H9 (cell line): Measurements from ENCODE around the gene RIPOR1. TPM values are rescaled to one million over a fixed set of nuclear protein-coding genes. Genes with fewer than 3 reads are reported as not detected.

Source experiments
- DNase-seq: peaks from one replicate; pipeline ENCODE4 v3.0.0-alpha.2; 2017
- H2AFZ ChIP-seq: one replicate; pipeline ENCODE4 v1.6.1; 2013; ENCODE audit warnings: mild to moderate bottlenecking, low read length, control low read depth, moderate library complexity
- H2AK5ac ChIP-seq: 2 replicates; pipeline ENCODE4 v1.6.1; 2013; ENCODE audit warnings: low read length, control low read depth, mixed read lengths; ENCODE audit not compliant: insufficient read length
- H2BK120ac ChIP-seq: one replicate; pipeline ENCODE4 v1.6.1; 2013; ENCODE audit warnings: low read depth, mild to moderate bottlenecking, low read length, control low read depth, inconsistent platforms; ENCODE audit not compliant: poor library complexity, severe bottlenecking
- H2BK12ac ChIP-seq: 2 replicates; pipeline ENCODE4 v1.6.1; 2013; ENCODE audit warnings: low read length, control low read depth, mixed read lengths, low read depth; ENCODE audit not compliant: insufficient read length
- H2BK15ac ChIP-seq: 2 replicates; pipeline ENCODE4 v1.6.1; 2013; ENCODE audit warnings: low read depth, low read length, control low read depth
- H2BK20ac ChIP-seq: one replicate; pipeline ENCODE4 v1.6.1; 2013; ENCODE audit warnings: low read depth, mild to moderate bottlenecking, low read length, control low read depth, inconsistent platforms; ENCODE audit not compliant: poor library complexity, severe bottlenecking
- H2BK5ac ChIP-seq: 2 replicates; pipeline ENCODE4 v1.6.1; 2013; ENCODE audit warnings: low read length, control low read depth, mixed read lengths; ENCODE audit not compliant: insufficient read length
- H3K14ac ChIP-seq: 2 replicates; pipeline ENCODE4 v1.6.1; 2013; ENCODE audit warnings: low read length, control low read depth; ENCODE audit not compliant: insufficient read depth
- H3K18ac ChIP-seq: 2 replicates; pipeline ENCODE4 v1.6.1; 2013; ENCODE audit warnings: low read depth, mild to moderate bottlenecking, mixed read lengths, low read length, control low read depth; ENCODE audit not compliant: insufficient read length
- H3K23ac ChIP-seq: 2 replicates; pipeline ENCODE4 v1.6.1; 2013; ENCODE audit warnings: low read length, control low read depth, mixed read lengths, low read depth; ENCODE audit not compliant: insufficient read length
- H3K23me2 ChIP-seq: 2 replicates; pipeline ENCODE4 v1.6.1; 2013; ENCODE audit warnings: low read depth, mild to moderate bottlenecking, mixed read lengths, low read length, control low read depth; ENCODE audit not compliant: insufficient read length, poor library complexity, severe bottlenecking
- H3K27ac ChIP-seq: 2 replicates; pipeline ENCODE4 v1.5.1; 2013; ENCODE audit warnings: low read length, control low read depth, mixed read lengths, low read depth; ENCODE audit not compliant: insufficient read length
- H3K27me3 ChIP-seq: 2 replicates; pipeline ENCODE4 v1.6.1; 2013; ENCODE audit warnings: low read length, control low read depth, inconsistent platforms; ENCODE audit not compliant: insufficient read depth
- H3K4ac ChIP-seq: 2 replicates; pipeline ENCODE4 v1.6.1; 2013; ENCODE audit warnings: low read depth, mild to moderate bottlenecking, control low read depth, inconsistent platforms, low read length, moderate library complexity
- H3K4me1 ChIP-seq: 2 replicates; pipeline ENCODE4 v1.6.1; 2013; ENCODE audit warnings: low read length, control low read depth, inconsistent platforms; ENCODE audit not compliant: insufficient read depth
- H3K4me2 ChIP-seq: 2 replicates; pipeline ENCODE4 v1.6.1; 2013; ENCODE audit warnings: low read length, control low read depth, mixed read lengths; ENCODE audit not compliant: insufficient read length, insufficient read depth
- H3K56ac ChIP-seq: 2 replicates; pipeline ENCODE4 v1.6.1; 2013; ENCODE audit warnings: low read depth, mild to moderate bottlenecking, mixed read lengths, low read length, control low read depth; ENCODE audit not compliant: insufficient read length
- H3K79me1 ChIP-seq: 2 replicates; pipeline ENCODE4 v1.6.1; 2013; ENCODE audit warnings: low read depth, mild to moderate bottlenecking, moderate library complexity, low read length, control low read depth, inconsistent platforms; ENCODE audit not compliant: insufficient read depth, poor library complexity, severe bottlenecking
- H3K79me2 ChIP-seq: 2 replicates; pipeline ENCODE4 v1.6.1; 2013; ENCODE audit warnings: low read length, control low read depth, inconsistent platforms; ENCODE audit not compliant: insufficient read depth
- H3K9ac ChIP-seq: 2 replicates; pipeline ENCODE4 v1.6.1; 2013; ENCODE audit warnings: low read length, control low read depth, mixed read lengths; ENCODE audit not compliant: insufficient read length; ENCODE audit errors: extremely low read depth
- H3K9me3 ChIP-seq: one replicate; pipeline ENCODE4 v1.6.1; 2013; ENCODE audit warnings: low read depth, low read length, inconsistent platforms; ENCODE audit not compliant: control insufficient read depth
- H3T11ph ChIP-seq: one replicate; pipeline ENCODE4 v1.6.1; 2013; ENCODE audit warnings: mild to moderate bottlenecking, low read length, control low read depth, inconsistent platforms
- H4K20me1 ChIP-seq: one replicate; pipeline ENCODE4 v1.6.1; 2013; ENCODE audit not compliant: control insufficient read depth, insufficient read length, insufficient read depth
- H4K5ac ChIP-seq: 2 replicates; pipeline ENCODE4 v1.6.1; 2013; ENCODE audit warnings: low read depth, mild to moderate bottlenecking, mixed read lengths, low read length, control low read depth; ENCODE audit not compliant: insufficient read length
- H4K8ac ChIP-seq: replicated peaks from 2 replicates; pipeline ENCODE4 v1.6.1; 2013; ENCODE audit warnings: low read length, control low read depth, mixed read lengths, low read depth; ENCODE audit not compliant: insufficient read length
- H4K91ac ChIP-seq: 2 replicates; pipeline ENCODE4 v1.6.1; 2013; ENCODE audit warnings: low read depth, mild to moderate bottlenecking, moderate library complexity, mixed read lengths, low read length, control low read depth; ENCODE audit not compliant: insufficient read length
- H3K27ac Mint-ChIP-seq, 3 experiments: 2 replicates in 2 of 3; 3 replicates in 1 of 3; pipeline ENCODE4 v1.8.0; 2020 to 2021; ENCODE audit warnings: mixed read lengths in 3 of 3, mild to moderate bottlenecking in 1 of 3, moderate library complexity in 1 of 3
- H3K27me3 Mint-ChIP-seq: 2 replicates; pipeline ENCODE4 v1.8.0; 2021; ENCODE audit warnings: low read depth, mild to moderate bottlenecking, moderate library complexity, mixed read lengths
- H3K36me3 Mint-ChIP-seq, 3 experiments: 2 replicates in 2 of 3; 3 replicates in 1 of 3; pipeline ENCODE4 v1.8.0; 2020 to 2021; ENCODE audit warnings: low read depth in 3 of 3, mixed read lengths in 3 of 3; ENCODE audit not compliant: insufficient read depth in 1 of 3
- H3K4me1 Mint-ChIP-seq, 2 experiments: 2 replicates each; pipeline ENCODE4 v1.8.0; 2020; ENCODE audit warnings: mixed read lengths in 2 of 2
- H3K4me3 Mint-ChIP-seq, 2 experiments: 2 replicates in 1 of 2; 3 replicates in 1 of 2; pipeline ENCODE4 v1.8.0; 2020 to 2021; ENCODE audit warnings: mild to moderate bottlenecking in 2 of 2, mixed read lengths in 2 of 2, moderate library complexity in 1 of 2
- H3K9me3 Mint-ChIP-seq, 2 experiments: 2 replicates in 1 of 2; 3 replicates in 1 of 2; pipeline ENCODE4 v1.8.0; 2020; ENCODE audit warnings: mild to moderate bottlenecking in 2 of 2, mixed read lengths in 2 of 2, moderate library complexity in 1 of 2
- WGBS: extraction: QIAGEN DNeasy Blood & Tissue Kit; methylation state at CpG from one replicate; pipeline ENCODE4 v1.1.7; 2013; ENCODE audit warnings: missing lambda C conversion rate, low lambda C conversion rate, mixed read lengths; ENCODE audit not compliant: insufficient read length; ENCODE audit errors: extremely low coverage; 5-methylcytosine and 5-hydroxymethylcytosine counted together
- total RNA-seq: library from RNA; stranded (reverse); gene quantifications from 2 replicates; pipeline ENCODE4 v1.2.1, GENCODE V29; 2021
- TF ChIP-seq, protein P1 (sequence below): fragments of 200-600 bp; sonication (generic); conservative IDR thresholded peaks from 3 replicates; pipeline ENCODE4 v1.8.0; 2021; ENCODE audit warnings: antibody characterized with exemption, mild to moderate bottlenecking

The RIPOR1 gene
- total RNA-seq, 1 experiment from 2014 or later = 14.3 TPM

DNA sequence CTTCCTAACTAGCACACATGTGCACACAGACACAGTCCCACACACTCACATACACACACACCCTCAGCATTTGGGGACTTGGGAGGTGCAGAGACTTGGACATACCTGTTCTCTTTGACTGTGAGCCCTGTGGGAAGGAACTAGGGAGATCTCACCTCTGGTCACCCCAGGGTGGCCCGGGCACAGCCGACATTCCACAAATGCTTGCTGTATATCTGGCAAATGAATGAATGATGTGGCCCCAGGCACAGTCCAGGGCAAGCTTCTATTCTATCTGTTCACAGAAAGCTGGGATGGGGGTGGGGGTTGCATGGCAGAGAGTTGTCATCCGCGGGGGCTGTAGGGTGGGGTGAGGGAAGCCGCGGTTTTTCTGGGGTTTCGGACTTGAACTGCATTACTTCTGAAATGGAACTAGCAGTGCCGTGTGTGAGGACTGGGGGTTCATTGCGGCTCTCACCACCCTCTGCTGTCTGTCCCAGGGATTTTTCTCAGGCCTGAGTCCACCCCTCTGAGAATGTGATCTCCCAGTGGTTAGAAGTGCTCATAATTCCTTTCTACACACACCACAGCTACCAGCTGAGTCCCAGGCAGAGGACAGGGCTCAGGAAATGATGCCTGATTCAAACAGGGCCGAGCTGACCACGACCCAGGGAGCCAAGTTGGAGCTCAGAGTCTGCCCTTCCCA, 3.3 kb upstream of the RIPOR1 start:
- H3T11ph ChIP-seq = no peak overlapping the region
- peaks cover 29% of the 10 kb centered on the region; the same call in 1 of the 2 replicates for H3K27me3 ChIP-seq
- H4K91ac ChIP-seq = no peak overlapping the region
- no peak overlapping the region for H2BK15ac ChIP-seq
- DNase-seq = no peak
- Mint-ChIP-seq H3K36me3 (no peaks in the 10 kb centered on the region), H3K4me1 (peaks cover 5 to 14% of the 10 kb centered on the region in 2 experiments), H3K27ac (no peak overlapping the region), H3K9me3 (peaks cover 1 to 4% of the 10 kb centered on the region in 2 experiments; a peak in 3 of 5 replicates), H3K4me3 (no peak overlapping the region; a peak in 1 of 5 replicates), H3K27me3 (peaks cover 87% of the 10 kb centered on the region)
- H4K8ac ChIP-seq = no peak overlapping the region
- H3K56ac ChIP-seq = no peak overlapping the region
- no peak overlapping the region for H3K14ac ChIP-seq
- H3K79me2 ChIP-seq = no peaks in the 10 kb centered on the region
- H3K27ac ChIP-seq = no peak overlapping the region
- peaks cover 17% of the 10 kb centered on the region for H3K23me2 ChIP-seq
- H4K20me1 ChIP-seq = no peaks in the 10 kb centered on the region
- H2AFZ ChIP-seq = no peak overlapping the region
- H2BK12ac ChIP-seq = no peak overlapping the region
- H2AK5ac ChIP-seq = no peak overlapping the region
- no peak overlapping the region for H3K4ac ChIP-seq
- H2BK5ac ChIP-seq = no peak overlapping the region
- H3K9me3 ChIP-seq = no peaks in the 10 kb centered on the region
- TF ChIP-seq, protein P1, sequence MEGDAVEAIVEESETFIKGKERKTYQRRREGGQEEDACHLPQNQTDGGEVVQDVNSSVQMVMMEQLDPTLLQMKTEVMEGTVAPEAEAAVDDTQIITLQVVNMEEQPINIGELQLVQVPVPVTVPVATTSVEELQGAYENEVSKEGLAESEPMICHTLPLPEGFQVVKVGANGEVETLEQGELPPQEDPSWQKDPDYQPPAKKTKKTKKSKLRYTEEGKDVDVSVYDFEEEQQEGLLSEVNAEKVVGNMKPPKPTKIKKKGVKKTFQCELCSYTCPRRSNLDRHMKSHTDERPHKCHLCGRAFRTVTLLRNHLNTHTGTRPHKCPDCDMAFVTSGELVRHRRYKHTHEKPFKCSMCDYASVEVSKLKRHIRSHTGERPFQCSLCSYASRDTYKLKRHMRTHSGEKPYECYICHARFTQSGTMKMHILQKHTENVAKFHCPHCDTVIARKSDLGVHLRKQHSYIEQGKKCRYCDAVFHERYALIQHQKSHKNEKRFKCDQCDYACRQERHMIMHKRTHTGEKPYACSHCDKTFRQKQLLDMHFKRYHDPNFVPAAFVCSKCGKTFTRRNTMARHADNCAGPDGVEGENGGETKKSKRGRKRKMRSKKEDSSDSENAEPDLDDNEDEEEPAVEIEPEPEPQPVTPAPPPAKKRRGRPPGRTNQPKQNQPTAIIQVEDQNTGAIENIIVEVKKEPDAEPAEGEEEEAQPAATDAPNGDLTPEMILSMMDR = peak; percentile 18; the same call in 1 of the 3 replicates
- no peak overlapping the region for H3K18ac ChIP-seq
- H3K9ac ChIP-seq = no peak overlapping the region
- no peak overlapping the region for H2BK20ac ChIP-seq
- H3K79me1 ChIP-seq = no peaks in the 10 kb centered on the region
- WGBS = no CpG with 5 or more reads among the region's 11 CpGs
- H3K23ac ChIP-seq = no peak overlapping the region
- no peak overlapping the region for H3K4me2 ChIP-seq
- H3K4me1 ChIP-seq = no peaks in the 10 kb centered on the region
- H4K5ac ChIP-seq = no peak overlapping the region
- H2BK120ac ChIP-seq = no peak overlapping the region
